LNCaP clone FGC (cell line): ENCODE results near the gene ONECUT2.

ENCODE experiments used
- DNase-seq: peaks from one replicate; pipeline ENCODE4 v3.0.0-alpha.2; 2011; ENCODE audit warnings: low read depth
- H3K4me3 ChIP-seq: 2 replicates; pipeline ENCODE4 v1.5.1; 2011; ENCODE audit warnings: mild to moderate bottlenecking, low read depth, low read length, control low read depth
- TF ChIP-seq, protein P1 (sequence below): IDR thresholded peaks from 2 replicates; pipeline ENCODE4 v1.5.1; 2012; ENCODE audit warnings: mild to moderate bottlenecking; ENCODE audit not compliant: control insufficient read depth, insufficient read depth; ENCODE audit errors: extremely low read depth

The ONECUT2 gene

DNA sequence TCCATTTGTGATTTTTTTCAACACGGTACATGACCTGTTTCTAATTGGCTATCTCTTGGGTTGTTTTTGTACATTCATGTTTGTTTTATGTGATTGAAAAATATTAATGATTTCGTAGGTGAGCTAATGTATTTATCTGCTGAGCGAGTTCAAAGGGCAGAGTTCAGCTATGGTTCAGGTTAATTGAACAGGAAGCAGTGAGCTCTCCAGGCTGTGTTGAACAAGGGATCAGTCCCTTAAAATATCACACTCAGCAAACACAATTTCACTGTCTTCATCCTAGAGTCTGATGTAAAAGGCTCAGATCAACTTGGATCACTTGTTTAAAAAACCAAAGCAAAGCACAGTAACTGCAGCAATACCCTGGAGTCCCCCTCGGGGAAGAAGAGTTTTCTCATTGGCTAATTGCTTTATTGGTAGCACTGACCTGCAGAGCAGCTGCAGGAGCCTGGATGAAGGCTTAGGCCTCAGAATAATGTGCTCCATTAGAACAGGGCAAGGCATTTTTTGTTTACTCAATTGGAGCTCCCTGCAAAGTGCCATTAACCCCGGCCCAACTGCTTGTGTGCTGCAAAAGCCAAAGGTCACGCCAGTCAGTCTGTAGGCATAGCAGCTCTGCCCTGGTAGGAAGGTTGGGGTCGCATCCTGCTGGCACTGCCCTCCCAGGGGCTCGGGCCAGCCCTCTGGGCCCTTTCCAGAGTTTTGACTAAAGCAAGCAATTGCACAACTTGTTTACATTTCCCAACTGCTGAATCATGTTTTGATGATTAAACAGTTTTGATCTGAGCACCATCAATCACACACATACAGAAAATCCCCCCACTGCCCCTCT lies 10.5 kb downstream of the ONECUT2 start:
- H3K4me3 ChIP-seq = no peak overlapping the region
- TF ChIP-seq, protein P1, sequence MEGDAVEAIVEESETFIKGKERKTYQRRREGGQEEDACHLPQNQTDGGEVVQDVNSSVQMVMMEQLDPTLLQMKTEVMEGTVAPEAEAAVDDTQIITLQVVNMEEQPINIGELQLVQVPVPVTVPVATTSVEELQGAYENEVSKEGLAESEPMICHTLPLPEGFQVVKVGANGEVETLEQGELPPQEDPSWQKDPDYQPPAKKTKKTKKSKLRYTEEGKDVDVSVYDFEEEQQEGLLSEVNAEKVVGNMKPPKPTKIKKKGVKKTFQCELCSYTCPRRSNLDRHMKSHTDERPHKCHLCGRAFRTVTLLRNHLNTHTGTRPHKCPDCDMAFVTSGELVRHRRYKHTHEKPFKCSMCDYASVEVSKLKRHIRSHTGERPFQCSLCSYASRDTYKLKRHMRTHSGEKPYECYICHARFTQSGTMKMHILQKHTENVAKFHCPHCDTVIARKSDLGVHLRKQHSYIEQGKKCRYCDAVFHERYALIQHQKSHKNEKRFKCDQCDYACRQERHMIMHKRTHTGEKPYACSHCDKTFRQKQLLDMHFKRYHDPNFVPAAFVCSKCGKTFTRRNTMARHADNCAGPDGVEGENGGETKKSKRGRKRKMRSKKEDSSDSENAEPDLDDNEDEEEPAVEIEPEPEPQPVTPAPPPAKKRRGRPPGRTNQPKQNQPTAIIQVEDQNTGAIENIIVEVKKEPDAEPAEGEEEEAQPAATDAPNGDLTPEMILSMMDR = no peak
- DNase-seq = peak; percentile 33

DNA sequence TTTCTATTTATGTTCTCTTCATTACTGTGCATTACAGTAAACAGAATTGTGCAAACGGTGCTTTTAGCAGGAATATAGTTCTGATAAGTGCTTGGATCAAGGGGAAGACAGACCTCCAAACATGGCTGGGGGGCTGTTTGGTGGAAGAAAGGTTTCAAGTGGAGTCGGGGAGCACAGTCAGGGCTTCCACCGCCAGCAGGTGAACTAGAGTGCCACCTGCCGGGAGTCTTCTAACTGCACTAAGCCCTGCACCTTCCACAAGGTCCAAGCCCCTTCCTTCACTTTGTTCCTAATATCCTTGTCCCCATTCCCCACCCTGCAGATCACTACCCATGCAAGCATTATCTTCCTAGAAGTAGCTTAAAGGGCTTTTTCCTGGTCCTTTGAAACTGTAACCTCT lies 11.1 kb downstream of the ONECUT2 start:
- TF ChIP-seq, protein P1 = peak; percentile 55
- DNase-seq = no peak
- no peak overlapping the region for H3K4me3 ChIP-seq

DNA sequence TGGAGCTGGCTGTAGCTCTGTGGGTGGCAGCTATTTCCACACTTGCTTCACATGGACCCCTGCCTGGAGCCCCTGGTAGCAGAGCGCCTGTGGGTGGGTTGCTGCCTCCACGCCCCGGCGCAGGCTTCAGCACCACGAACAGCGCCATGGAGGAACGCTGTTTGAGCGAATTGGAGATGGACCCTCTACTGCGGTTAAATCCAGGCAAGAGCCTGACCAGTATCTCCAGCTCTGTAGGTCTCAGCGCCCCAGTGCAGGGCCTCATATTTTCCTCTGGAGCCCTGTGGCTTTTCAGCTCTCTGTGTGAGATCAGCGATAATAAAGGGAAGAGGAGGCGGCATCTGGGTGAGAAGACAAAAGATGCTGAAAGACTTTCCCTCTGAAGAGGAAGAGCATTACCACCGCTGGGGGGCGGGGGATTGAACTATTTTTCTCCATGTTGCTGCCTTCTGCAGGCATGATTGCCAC lies 12.0 kb downstream of the ONECUT2 start:
- TF ChIP-seq, protein P1 = no peak
- H3K4me3 ChIP-seq = no peak overlapping the region
- no peak for DNase-seq

DNA sequence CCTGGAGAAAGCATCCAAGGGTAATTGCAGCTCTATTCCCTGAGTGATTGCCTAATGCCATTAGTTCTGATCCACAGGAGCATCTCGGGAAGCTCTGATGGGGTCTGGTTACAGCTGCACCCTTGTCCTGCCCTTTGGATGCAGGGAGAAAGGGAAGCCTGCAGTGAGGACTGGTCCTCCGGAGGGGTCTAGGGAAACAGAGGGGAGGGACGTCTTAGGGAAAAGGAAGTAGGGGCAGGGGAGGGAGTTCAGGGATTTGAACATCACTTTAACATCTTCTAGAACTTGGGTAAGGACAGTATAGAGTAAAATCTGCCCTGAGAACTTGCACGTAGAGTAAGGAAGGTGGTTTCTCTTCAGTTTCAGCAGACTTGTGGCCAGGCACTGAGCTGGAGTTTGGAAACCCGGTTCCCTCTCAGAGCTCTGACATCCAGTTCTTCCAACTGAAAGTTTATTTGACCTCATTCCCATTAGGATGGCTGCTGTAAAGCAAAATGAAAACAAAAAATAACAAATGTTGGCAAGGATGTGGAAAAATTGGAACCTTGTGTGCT lies 20.5 kb downstream of the ONECUT2 start:
- TF ChIP-seq, protein P1 = no peak

DNA sequence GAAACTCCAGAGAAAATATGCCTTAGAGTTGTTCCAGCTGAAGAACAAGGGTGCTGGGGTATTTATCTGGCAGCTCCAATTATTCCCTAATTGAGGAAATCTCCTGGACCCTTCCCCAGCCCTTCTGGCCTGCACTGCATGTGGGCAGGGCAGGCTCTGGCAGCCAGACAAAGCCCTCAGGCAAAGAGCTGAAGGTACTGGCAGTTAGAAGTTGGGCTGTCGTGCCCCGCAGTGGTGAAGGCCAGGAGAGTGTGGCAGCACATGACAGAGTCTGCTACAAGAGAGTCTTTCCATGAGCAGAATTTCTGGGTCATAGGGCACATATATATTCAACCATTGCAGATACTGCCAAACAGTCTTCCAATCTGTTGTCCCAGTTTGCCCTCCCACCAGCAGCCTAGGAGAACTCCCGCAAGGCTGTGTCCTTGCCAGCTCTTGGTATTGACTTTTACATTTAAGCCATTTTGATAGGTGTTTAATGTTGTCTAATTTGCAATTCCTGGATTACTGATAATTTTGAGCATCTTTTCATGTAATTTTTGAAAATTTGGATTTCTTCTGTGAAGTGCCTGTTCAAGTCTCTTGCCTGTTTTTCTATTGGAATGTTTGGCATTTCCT lies 26.6 kb downstream of the ONECUT2 start:
- DNase-seq = no peak
- TF ChIP-seq, protein P1 = no peak
- H3K4me3 ChIP-seq = no peak overlapping the region

More for the DNA sequence above, 20.5 kb downstream of the ONECUT2 start:
- H3K4me3 ChIP-seq = no peak overlapping the region
- no peak for DNase-seq

DNA sequence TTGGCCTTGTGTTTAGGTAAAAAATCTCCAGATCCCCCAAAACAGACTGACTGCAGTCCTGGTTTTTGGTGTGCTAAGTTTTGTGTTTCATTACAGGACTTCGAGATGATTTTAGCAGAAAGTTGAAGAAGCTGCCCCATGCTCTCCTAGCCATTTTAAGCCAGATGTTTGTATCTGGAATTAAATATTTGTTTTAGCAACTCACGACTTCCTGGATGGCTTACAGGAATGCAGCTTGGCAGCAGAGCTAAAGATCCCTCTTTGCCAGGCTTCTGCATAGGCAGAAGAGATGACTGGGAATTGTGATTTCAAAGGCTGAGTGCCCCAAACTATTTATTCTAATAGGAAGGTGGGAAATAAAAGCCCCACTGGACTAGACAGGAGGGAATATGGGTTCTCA lies 31.1 kb downstream of the ONECUT2 start:
- peak; percentile 55 for DNase-seq
- TF ChIP-seq, protein P1 = no peak
- H3K4me3 ChIP-seq = no peak overlapping the region
